Activated CD8-positive, alpha-beta memory T cell treated with anti-CD3 and anti-CD28 coated beads, Interleukin-2, amount 50 U/mL, for 4 hours (primary cell): ENCODE results near the gene CCDC138.

ENCODE experiments used
- DNase-seq: peaks from one replicate; pipeline ENCODE4 v3.0.0-alpha.2; 2020

Gene CCDC138

GRCh38 chr2:108896741-108897140 lies 110.2 kb downstream of the CCDC138 start:
- DNase-seq: no peak

- no peak for DNase-seq
Measured at GRCh38 chr2:108898315-108899082, 111.9 kb downstream of the CCDC138 start.

GRCh38 chr2:108904680-108905079 lies 118.1 kb downstream of the CCDC138 start:
- no peak for DNase-seq

GRCh38 chr2:108905176-108905575 lies 118.6 kb downstream of the CCDC138 start:
- DNase-seq: no peak

GRCh38 chr2:108905906-108906305 lies 119.3 kb downstream of the CCDC138 start:
- DNase-seq: no peak

- no peak for DNase-seq
Measured at GRCh38 chr2:108906403-108907077, 120.0 kb downstream of the CCDC138 start.

GRCh38 chr2:108907822-108908712 lies 121.5 kb downstream of the CCDC138 start:
- DNase-seq: no peak

- no peak for DNase-seq
Measured at GRCh38 chr2:108908713-108909070, 122.1 kb downstream of the CCDC138 start.

- no peak for DNase-seq
Measured at GRCh38 chr2:108909275-108909823, 122.8 kb downstream of the CCDC138 start.

GRCh38 chr2:108910011-108910431 lies 123.5 kb downstream of the CCDC138 start:
- DNase-seq: no peak

GRCh38 chr2:108910541-108911396 lies 124.2 kb downstream of the CCDC138 start:
- DNase-seq: no peak

- DNase-seq: no peak
Measured at GRCh38 chr2:108911401-108911800, 124.8 kb downstream of the CCDC138 start.

GRCh38 chr2:108911807-108912628 lies 125.4 kb downstream of the CCDC138 start:
- no peak for DNase-seq

- no peak for DNase-seq
Measured at GRCh38 chr2:108912629-108912902, 126.0 kb downstream of the CCDC138 start.

GRCh38 chr2:108916122-108916795 lies 129.7 kb downstream of the CCDC138 start:
- DNase-seq: no peak

GRCh38 chr2:108916796-108917421 lies 130.3 kb downstream of the CCDC138 start:
- DNase-seq: no peak

- DNase-seq: no peak
Measured at GRCh38 chr2:108917526-108917925, 131.0 kb downstream of the CCDC138 start.

- DNase-seq: no peak
Measured at GRCh38 chr2:108918156-108918874, 131.7 kb downstream of the CCDC138 start.

- DNase-seq: no peak
Measured at GRCh38 chr2:108918941-108919341, 132.4 kb downstream of the CCDC138 start.
